Endothelial cell (in vitro differentiated cells): Measurements from ENCODE around the gene PLXDC1. TPM values are rescaled to one million over a fixed set of nuclear protein-coding genes. Genes with fewer than 3 reads are reported as not detected.

Experiments
- DNase-seq: peaks from one replicate; pipeline ENCODE4 v3.0.0; 2021; ENCODE audit warnings: low spot score
- H3K27ac Mint-ChIP-seq: one replicate; pipeline ENCODE4 v1.8.0; 2021; ENCODE audit warnings: mixed read lengths, inconsistent platforms; ENCODE audit not compliant: unreplicated experiment
- H3K27me3 Mint-ChIP-seq: one replicate; pipeline ENCODE4 v1.8.0; 2021; ENCODE audit warnings: mild to moderate bottlenecking, moderate library complexity, mixed read lengths, inconsistent platforms; ENCODE audit not compliant: unreplicated experiment
- H3K36me3 Mint-ChIP-seq: one replicate; pipeline ENCODE4 v1.8.0; 2021; ENCODE audit warnings: mild to moderate bottlenecking, low read depth, mixed read lengths, inconsistent platforms; ENCODE audit not compliant: unreplicated experiment
- H3K4me1 Mint-ChIP-seq: one replicate; pipeline ENCODE4 v1.8.0; 2021; ENCODE audit warnings: mild to moderate bottlenecking, mixed read lengths, inconsistent platforms; ENCODE audit not compliant: unreplicated experiment
- H3K4me3 Mint-ChIP-seq: one replicate; pipeline ENCODE4 v1.8.0; 2021; ENCODE audit warnings: mild to moderate bottlenecking, mixed read lengths, inconsistent platforms; ENCODE audit not compliant: unreplicated experiment
- H3K9me3 Mint-ChIP-seq: one replicate; pipeline ENCODE4 v1.8.0; 2021; ENCODE audit warnings: mixed read lengths, inconsistent platforms; ENCODE audit not compliant: unreplicated experiment
- CTCF ChIP-seq: fragments of 200-600 bp; sonication (generic); IDR thresholded peaks from one replicate; pipeline ENCODE4 v1.5.0; 2021; ENCODE audit warnings: antibody characterized with exemption; ENCODE audit not compliant: unreplicated experiment
- total RNA-seq: library from RNA; stranded (reverse); fragmentation: NEBNext Ultra II Directional; extraction: Animal tissue kit (Norgen Biotek cat#: 25700); gene quantifications from one replicate; pipeline ENCODE4 v1.2.1, GENCODE V29; 2021; ENCODE audit not compliant: unreplicated experiment

Gene PLXDC1
- total RNA-seq, 1 donor from 2014 or later = 3.7 TPM

GRCh38 chr17:39146273-39146672, 5.2 kb downstream of the PLXDC1 start:
- DNase-seq = no peak
- Mint-ChIP-seq H3K36me3 (peaks cover 3% of the 10 kb centered on the region), H3K4me3 (no peak overlapping the region), H3K9me3 (no peaks in the 10 kb centered on the region), H3K27ac (no peak overlapping the region), H3K4me1 (peaks cover 8% of the 10 kb centered on the region), H3K27me3 (peaks cover 10% of the 10 kb centered on the region)
- no peak for TF ChIP-seq CTCF

- no peak overlapping the region for H3K27ac Mint-ChIP-seq
- H3K9me3 Mint-ChIP-seq = no peaks in the 10 kb centered on the region
- peaks cover 3% of the 10 kb centered on the region for H3K36me3 Mint-ChIP-seq
- H3K4me1 Mint-ChIP-seq = peaks cover 8% of the 10 kb centered on the region
- peaks cover 7% of the 10 kb centered on the region for H3K27me3 Mint-ChIP-seq
- TF ChIP-seq CTCF = no peak
- no peak for DNase-seq
- no peak overlapping the region for H3K4me3 Mint-ChIP-seq
Observed at GRCh38 chr17:39145143-39145542, 6.3 kb downstream of the PLXDC1 start.

GRCh38 chr17:39144416-39144840, 7.0 kb downstream of the PLXDC1 start:
- peaks cover 3% of the 10 kb centered on the region for H3K36me3 Mint-ChIP-seq
- H3K4me1 Mint-ChIP-seq = peaks cover 8% of the 10 kb centered on the region
- H3K27me3 Mint-ChIP-seq = peaks cover 6% of the 10 kb centered on the region
- H3K27ac Mint-ChIP-seq = no peak overlapping the region
- no peaks in the 10 kb centered on the region for H3K9me3 Mint-ChIP-seq
- TF ChIP-seq CTCF = no peak
- no peak for DNase-seq
- H3K4me3 Mint-ChIP-seq = no peak overlapping the region

- H3K27ac Mint-ChIP-seq = no peak overlapping the region
- H3K36me3 Mint-ChIP-seq = peaks cover 3% of the 10 kb centered on the region
- H3K9me3 Mint-ChIP-seq = no peaks in the 10 kb centered on the region
- no peak for TF ChIP-seq CTCF
- no peak overlapping the region for H3K4me3 Mint-ChIP-seq
- DNase-seq = no peak
- H3K27me3 Mint-ChIP-seq = peaks cover 3% of the 10 kb centered on the region
- peaks cover 11% of the 10 kb centered on the region for H3K4me1 Mint-ChIP-seq
Observed at GRCh38 chr17:39143552-39144093, 7.8 kb downstream of the PLXDC1 start.

GRCh38 chr17:39141915-39142664, 9.3 kb downstream of the PLXDC1 start:
- peaks cover 3% of the 10 kb centered on the region for H3K27me3 Mint-ChIP-seq

More at GRCh38 chr17:39141915-39142664, 9.3 kb downstream of the PLXDC1 start:
- no peak overlapping the region for H3K4me3 Mint-ChIP-seq
- no peaks in the 10 kb centered on the region for H3K9me3 Mint-ChIP-seq
- no peak overlapping the region for H3K27ac Mint-ChIP-seq
- no peak for DNase-seq
- peaks cover 3% of the 10 kb centered on the region for H3K36me3 Mint-ChIP-seq
- H3K4me1 Mint-ChIP-seq = peaks cover 19% of the 10 kb centered on the region
- no peak for TF ChIP-seq CTCF
